Measurements from ENCODE around the gene TOR1AIP2. TPM values are rescaled to one million over a fixed set of nuclear protein-coding genes. Genes with fewer than 3 reads are reported as not detected.
"Not testable (repeated sequence)": the region's sequence is repeated elsewhere in the genome, so short reads cannot be mapped to it uniquely, and the experiment has no call there.

The TOR1AIP2 gene
- total RNA-seq, 1 donor from 2014 or later: 71.1 TPM

DNA sequence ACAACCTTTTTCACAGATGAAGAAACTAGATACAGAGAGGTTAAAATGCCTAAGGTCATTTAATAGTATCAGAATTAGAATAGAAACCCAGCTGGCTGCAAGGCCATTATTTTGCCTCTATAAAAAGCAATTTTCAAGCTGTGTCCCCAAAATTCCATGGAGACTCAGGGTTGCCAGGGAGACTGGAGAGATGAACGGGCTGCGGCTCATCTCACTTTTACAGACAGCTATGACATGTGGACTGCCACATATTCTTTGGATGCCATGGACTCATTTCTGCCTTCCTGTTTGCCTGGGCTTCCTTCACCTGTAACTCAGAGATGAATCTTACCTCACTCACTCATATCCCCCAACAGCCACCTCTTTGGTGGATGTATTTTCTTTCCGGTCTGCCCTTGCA lies 17.0 kb downstream of the TOR1AIP2 start:
- H3K27ac Mint-ChIP-seq (ENCODE audit: unreplicated experiment): no peak overlapping the region
- H3K4me1 Mint-ChIP-seq (ENCODE audit: unreplicated experiment): peaks cover 5% of the 10 kb centered on the region
- H3K9me3 Mint-ChIP-seq (ENCODE audit: unreplicated experiment): no peaks in the 10 kb centered on the region
- peaks cover 2% of the 10 kb centered on the region for H3K27me3 Mint-ChIP-seq (ENCODE audit: unreplicated experiment)
- no peak for DNase-seq (ENCODE audit: low spot score)
- TF ChIP-seq, protein P1, sequence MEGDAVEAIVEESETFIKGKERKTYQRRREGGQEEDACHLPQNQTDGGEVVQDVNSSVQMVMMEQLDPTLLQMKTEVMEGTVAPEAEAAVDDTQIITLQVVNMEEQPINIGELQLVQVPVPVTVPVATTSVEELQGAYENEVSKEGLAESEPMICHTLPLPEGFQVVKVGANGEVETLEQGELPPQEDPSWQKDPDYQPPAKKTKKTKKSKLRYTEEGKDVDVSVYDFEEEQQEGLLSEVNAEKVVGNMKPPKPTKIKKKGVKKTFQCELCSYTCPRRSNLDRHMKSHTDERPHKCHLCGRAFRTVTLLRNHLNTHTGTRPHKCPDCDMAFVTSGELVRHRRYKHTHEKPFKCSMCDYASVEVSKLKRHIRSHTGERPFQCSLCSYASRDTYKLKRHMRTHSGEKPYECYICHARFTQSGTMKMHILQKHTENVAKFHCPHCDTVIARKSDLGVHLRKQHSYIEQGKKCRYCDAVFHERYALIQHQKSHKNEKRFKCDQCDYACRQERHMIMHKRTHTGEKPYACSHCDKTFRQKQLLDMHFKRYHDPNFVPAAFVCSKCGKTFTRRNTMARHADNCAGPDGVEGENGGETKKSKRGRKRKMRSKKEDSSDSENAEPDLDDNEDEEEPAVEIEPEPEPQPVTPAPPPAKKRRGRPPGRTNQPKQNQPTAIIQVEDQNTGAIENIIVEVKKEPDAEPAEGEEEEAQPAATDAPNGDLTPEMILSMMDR (IDR thresholded peaks at IDR 0.05; ENCODE audit: unreplicated experiment): no peak
- peaks cover 17% of the 10 kb centered on the region for H3K36me3 Mint-ChIP-seq (ENCODE audit: low read depth, unreplicated experiment)
- H3K4me3 Mint-ChIP-seq (ENCODE audit: unreplicated experiment): peak overlapping the region; percentile 2

DNA sequence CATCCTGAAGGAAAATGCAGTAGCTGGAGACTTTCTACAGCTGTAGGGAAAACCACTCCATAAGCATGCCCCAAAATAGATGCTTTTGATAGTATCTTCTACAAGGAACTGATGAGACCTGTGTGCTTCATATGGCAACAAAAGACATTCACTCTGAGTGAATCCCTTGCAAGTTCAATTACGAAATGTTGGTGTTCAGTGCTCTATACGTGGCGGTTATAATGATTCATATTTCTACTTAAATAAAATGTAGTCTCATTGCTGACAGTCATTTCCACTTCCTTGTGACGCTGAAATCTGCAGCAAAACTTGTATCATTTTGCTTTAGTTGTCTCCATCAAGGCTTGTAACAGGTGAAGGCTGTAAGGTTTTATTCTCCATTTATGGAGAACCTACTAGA lies 20.6 kb downstream of the TOR1AIP2 start:
- H3K36me3 Mint-ChIP-seq (ENCODE audit: low read depth, unreplicated experiment): peaks cover 3% of the 10 kb centered on the region
- no peaks in the 10 kb centered on the region for H3K27me3 Mint-ChIP-seq (ENCODE audit: unreplicated experiment)
- TF ChIP-seq, protein P1 (IDR thresholded peaks at IDR 0.05; ENCODE audit: unreplicated experiment): no peak
- no peak for DNase-seq (ENCODE audit: low spot score)
- H3K9me3 Mint-ChIP-seq (ENCODE audit: unreplicated experiment): no peaks in the 10 kb centered on the region
- peaks cover 5% of the 10 kb centered on the region for H3K4me1 Mint-ChIP-seq (ENCODE audit: unreplicated experiment)
- no peak overlapping the region for H3K4me3 Mint-ChIP-seq (ENCODE audit: unreplicated experiment)
- no peak overlapping the region for H3K27ac Mint-ChIP-seq (ENCODE audit: unreplicated experiment)

DNA sequence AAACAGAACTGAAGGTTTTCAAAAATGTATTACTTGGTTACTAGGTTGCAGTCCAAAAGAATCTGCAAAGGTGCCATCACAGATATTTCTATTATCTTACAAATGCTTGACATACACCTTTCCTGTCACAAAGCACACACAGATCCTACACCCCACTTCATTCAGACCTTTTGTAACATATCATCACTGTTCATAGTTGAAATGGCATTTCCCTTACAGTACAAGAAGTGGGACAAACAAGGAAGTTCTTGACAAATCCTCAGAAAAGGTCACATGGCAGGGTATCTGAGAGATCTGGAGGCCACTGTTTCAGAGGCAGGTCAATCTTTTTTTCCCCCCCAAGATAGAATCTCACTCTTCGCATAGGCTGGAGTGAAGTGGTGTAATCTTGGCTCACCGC lies 21.3 kb downstream of the TOR1AIP2 start:
- TF ChIP-seq, protein P1 (IDR thresholded peaks at IDR 0.05; ENCODE audit: unreplicated experiment): no peak
- DNase-seq (ENCODE audit: low spot score): no peak
- no peak overlapping the region for H3K4me3 Mint-ChIP-seq (ENCODE audit: unreplicated experiment)
- H3K27me3 Mint-ChIP-seq (ENCODE audit: unreplicated experiment): no peaks in the 10 kb centered on the region
- H3K9me3 Mint-ChIP-seq (ENCODE audit: unreplicated experiment): no peaks in the 10 kb centered on the region
- H3K27ac Mint-ChIP-seq (ENCODE audit: unreplicated experiment): no peak overlapping the region
- H3K4me1 Mint-ChIP-seq (ENCODE audit: unreplicated experiment): peaks cover 5% of the 10 kb centered on the region
- peaks cover 3% of the 10 kb centered on the region for H3K36me3 Mint-ChIP-seq (ENCODE audit: low read depth, unreplicated experiment)

DNA sequence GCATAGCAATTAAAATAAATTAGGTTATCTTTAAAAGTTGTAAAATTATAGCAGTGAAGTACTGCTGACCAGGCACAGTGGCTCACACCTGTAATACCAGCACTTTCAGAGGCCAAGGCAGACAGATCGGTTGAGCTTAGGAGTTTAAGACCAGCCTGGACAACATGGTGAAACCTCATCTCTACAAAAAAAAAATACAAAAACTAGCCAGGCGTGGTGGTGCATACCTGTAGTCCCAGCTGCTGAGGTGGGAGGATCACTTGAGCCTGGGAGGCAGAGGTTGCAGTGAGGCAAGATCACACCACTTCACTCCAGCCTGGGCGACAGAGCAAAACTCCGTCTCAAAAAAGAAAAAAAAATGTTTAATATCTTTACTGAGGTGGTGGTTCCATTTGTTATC lies 21.8 kb downstream of the TOR1AIP2 start:
- not testable (repeated sequence) for H3K4me1 Mint-ChIP-seq (ENCODE audit: unreplicated experiment); H3K9me3 Mint-ChIP-seq (ENCODE audit: unreplicated experiment); H3K27me3 Mint-ChIP-seq (ENCODE audit: unreplicated experiment); DNase-seq (ENCODE audit: low spot score); H3K36me3 Mint-ChIP-seq (ENCODE audit: low read depth, unreplicated experiment); H3K27ac Mint-ChIP-seq (ENCODE audit: unreplicated experiment); H3K4me3 Mint-ChIP-seq (ENCODE audit: unreplicated experiment)

DNA sequence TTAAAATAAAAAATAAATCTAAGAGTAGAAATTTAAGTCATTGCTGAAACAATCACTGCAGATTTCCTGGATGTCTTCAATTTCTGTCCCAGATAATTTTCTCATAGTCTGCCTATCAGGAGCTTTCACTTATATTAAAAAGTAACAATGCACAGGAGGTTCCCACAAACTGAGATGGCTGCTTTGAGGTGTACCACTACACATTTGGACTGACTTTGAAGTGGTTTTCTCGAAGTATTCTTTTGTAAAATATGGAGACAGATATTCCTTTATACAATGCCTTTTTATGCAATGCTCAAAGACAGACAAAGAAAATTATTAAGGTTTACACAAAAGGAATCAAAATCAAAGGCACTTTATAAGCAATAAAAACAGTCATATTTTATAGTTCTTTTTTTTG lies 24.5 kb downstream of the TOR1AIP2 start:
- H3K4me1 Mint-ChIP-seq (ENCODE audit: unreplicated experiment): no peaks in the 10 kb centered on the region
- DNase-seq (ENCODE audit: low spot score): no peak
- no peaks in the 10 kb centered on the region for H3K27me3 Mint-ChIP-seq (ENCODE audit: unreplicated experiment)
- H3K4me3 Mint-ChIP-seq (ENCODE audit: unreplicated experiment): no peak overlapping the region
- H3K9me3 Mint-ChIP-seq (ENCODE audit: unreplicated experiment): no peaks in the 10 kb centered on the region
- TF ChIP-seq, protein P1 (IDR thresholded peaks at IDR 0.05; ENCODE audit: unreplicated experiment): no peak
- H3K36me3 Mint-ChIP-seq (ENCODE audit: low read depth, unreplicated experiment): peaks cover 8% of the 10 kb centered on the region
- no peak overlapping the region for H3K27ac Mint-ChIP-seq (ENCODE audit: unreplicated experiment)

DNA sequence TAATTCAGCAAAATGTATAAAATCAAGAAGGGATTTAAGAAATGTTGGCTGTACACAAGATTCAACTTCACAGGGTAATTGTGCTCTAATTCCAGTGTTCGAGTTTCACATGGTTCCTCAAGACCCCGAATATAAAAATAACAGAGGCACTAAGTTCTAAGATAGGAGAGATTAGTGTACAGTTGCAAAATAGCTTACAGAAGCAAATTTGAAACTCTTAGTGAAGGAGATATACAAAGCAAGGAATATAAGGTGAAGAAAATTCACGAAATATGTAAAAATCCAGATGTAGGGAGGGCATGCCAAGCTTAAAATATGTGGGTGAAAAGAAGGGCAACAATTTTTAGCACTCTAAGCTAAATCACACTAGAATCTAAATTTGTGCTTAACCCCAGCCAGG lies 29.4 kb downstream of the TOR1AIP2 start:
- no peaks in the 10 kb centered on the region for H3K27me3 Mint-ChIP-seq (ENCODE audit: unreplicated experiment)
- H3K4me3 Mint-ChIP-seq (ENCODE audit: unreplicated experiment): no peak overlapping the region
- no peaks in the 10 kb centered on the region for H3K9me3 Mint-ChIP-seq (ENCODE audit: unreplicated experiment)
- no peaks in the 10 kb centered on the region for H3K4me1 Mint-ChIP-seq (ENCODE audit: unreplicated experiment)
- TF ChIP-seq, protein P1 (IDR thresholded peaks at IDR 0.05; ENCODE audit: unreplicated experiment): no peak
- no peak for DNase-seq (ENCODE audit: low spot score)
- H3K27ac Mint-ChIP-seq (ENCODE audit: unreplicated experiment): no peak overlapping the region
- H3K36me3 Mint-ChIP-seq (ENCODE audit: low read depth, unreplicated experiment): peaks cover 13% of the 10 kb centered on the region
